Bronchial epithelial cell (primary cell): Measurements from ENCODE around the gene AQR. TPM values are rescaled to one million over a fixed set of nuclear protein-coding genes. Genes with fewer than 3 reads are reported as not detected.
A peak's percentile ranks its signal among the peaks of the same experiment; 100 is the strongest.

Source experiments
- DNase-seq: peaks from one replicate; pipeline ENCODE4 v3.0.0-alpha.2; 2010; ENCODE audit warnings: low read depth
- FAIRE-seq: peaks from 2 replicates; lab custom pipeline; 2011; peaks lifted over from hg19 to GRCh38; lab: Jason Lieb, UNC
- H3K27me3 ChIP-seq: 2 replicates; pipeline ENCODE4 v1.5.1; 2011; ENCODE audit warnings: low read length; ENCODE audit not compliant: control insufficient read depth, insufficient read depth
- H3K36me3 ChIP-seq: 2 replicates; pipeline ENCODE4 v1.5.1; 2011; ENCODE audit warnings: low read length; ENCODE audit not compliant: control insufficient read depth, insufficient read depth
- H3K4me3 ChIP-seq: 2 replicates; pipeline ENCODE4 v1.5.1; 2011; ENCODE audit warnings: mild to moderate bottlenecking, low read depth, low read length, control low read depth
- total RNA-seq: library from RNA; depleted of rRNA; stranded (reverse); fragments of >200 nt; gene quantifications from 2 replicates; pipeline ENCODE4 v1.2.1, GENCODE V29; 2014
- TF ChIP-seq, protein P1 (sequence below): IDR thresholded peaks from 2 replicates; pipeline ENCODE4 v1.5.1; 2011; ENCODE audit warnings: mild to moderate bottlenecking, moderate library complexity, low read length, control low read depth, inconsistent platforms; ENCODE audit not compliant: insufficient read depth, severe bottlenecking

AQR gene
- total RNA-seq, 1 donor from 2014 or later, result 14.7 TPM

DNA sequence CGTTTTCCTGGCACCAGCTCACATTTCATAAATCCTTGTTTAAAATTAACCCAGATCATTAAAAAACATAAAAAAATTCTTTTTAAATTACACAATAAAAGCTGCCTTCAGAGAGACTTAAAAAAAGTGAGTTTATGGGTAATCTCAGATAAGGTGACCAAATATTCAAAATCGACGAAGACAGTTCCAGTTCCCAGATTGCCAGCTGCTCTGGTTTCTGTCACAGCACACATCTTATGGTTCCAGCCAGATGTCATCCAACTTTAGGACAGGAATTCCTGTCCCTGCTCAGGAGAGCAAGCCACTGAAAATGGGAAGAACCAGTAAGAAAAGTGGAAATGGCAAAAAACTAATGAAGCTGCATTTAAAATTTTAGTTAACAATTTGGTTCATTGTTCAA is 34.4 kb upstream of the AQR start:
- FAIRE-seq (no peak), DNase-seq (no peak)
- H3K27me3 ChIP-seq, result no peaks in the 10 kb centered on the region
- no peaks in the 10 kb centered on the region for H3K36me3 ChIP-seq
- TF ChIP-seq, protein P1, sequence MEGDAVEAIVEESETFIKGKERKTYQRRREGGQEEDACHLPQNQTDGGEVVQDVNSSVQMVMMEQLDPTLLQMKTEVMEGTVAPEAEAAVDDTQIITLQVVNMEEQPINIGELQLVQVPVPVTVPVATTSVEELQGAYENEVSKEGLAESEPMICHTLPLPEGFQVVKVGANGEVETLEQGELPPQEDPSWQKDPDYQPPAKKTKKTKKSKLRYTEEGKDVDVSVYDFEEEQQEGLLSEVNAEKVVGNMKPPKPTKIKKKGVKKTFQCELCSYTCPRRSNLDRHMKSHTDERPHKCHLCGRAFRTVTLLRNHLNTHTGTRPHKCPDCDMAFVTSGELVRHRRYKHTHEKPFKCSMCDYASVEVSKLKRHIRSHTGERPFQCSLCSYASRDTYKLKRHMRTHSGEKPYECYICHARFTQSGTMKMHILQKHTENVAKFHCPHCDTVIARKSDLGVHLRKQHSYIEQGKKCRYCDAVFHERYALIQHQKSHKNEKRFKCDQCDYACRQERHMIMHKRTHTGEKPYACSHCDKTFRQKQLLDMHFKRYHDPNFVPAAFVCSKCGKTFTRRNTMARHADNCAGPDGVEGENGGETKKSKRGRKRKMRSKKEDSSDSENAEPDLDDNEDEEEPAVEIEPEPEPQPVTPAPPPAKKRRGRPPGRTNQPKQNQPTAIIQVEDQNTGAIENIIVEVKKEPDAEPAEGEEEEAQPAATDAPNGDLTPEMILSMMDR, result no peak
- H3K4me3 ChIP-seq, result no peak overlapping the region

DNA sequence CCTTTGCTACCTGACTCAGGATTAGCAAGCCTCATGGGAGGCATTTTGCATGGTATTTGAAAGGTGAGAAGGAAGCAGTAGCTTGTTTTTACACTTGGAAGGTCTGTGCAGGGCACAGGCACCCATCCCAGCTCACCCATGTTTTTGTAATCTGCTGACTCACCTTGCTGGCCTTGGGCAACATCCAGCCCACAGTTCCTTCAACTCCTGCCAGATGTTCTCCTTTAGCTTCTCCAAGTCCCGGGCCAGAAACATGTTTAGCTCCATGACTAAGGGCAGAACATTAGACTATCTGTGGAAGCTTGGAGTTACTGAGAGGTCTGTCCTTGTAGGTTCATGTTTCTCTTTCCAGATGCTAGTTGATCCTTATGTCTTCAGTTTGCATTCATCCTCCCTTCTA is 31.0 kb upstream of the AQR start:
- FAIRE-seq (peak; percentile 43), DNase-seq (peak; percentile 98)
- no peaks in the 10 kb centered on the region for H3K36me3 ChIP-seq
- H3K27me3 ChIP-seq, result no peaks in the 10 kb centered on the region
- TF ChIP-seq, protein P1, result no peak
- no peak overlapping the region for H3K4me3 ChIP-seq

DNA sequence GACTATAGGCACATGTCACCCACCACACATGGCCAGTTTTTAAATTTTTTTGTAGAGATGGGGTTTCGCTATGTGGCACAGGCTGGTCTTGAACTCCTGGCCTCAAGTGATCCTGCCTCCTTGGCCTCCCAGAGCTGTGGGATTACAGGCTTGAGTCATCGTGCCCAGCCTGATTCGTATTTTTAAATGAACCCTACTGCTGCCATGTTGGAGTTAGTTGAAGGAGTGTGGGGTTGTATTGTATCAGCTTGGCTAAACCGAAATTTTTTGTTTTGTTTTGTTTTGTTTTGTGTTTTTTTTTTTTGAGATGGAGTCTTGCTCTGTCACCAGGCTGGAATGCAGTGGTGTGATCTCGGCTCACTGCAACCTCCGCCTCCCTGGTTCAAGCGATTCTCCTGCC is 30.4 kb upstream of the AQR start:
- FAIRE-seq (no peak), DNase-seq (peak; percentile 24)
- Histone ChIP-seq H3K4me3 (no peak overlapping the region), H3K36me3 (no peaks in the 10 kb centered on the region), H3K27me3 (no peaks in the 10 kb centered on the region)
- TF ChIP-seq, protein P1, result no peak

DNA sequence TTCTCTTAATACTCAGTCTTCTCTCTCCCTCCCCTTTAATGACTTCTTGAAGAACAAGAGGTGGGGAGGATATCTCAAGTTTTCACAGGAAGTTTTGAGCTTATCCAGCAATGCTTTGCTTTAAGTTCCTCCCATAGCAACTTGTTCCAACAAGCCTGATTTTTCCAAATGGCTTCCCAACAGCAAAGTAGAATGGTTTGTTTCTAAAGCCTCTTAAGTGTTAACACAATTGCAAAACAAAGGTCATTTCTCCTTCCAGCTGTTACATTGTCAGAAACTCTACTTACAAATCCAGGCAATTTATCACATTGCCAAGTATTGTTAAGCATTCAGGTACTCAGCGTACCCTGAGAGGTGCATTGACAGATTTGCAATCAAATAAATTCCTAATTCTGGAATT is 25.4 kb upstream of the AQR start:
- DNase-seq, result peak; percentile 82
- TF ChIP-seq, protein P1, result no peak
- no peaks in the 10 kb centered on the region for H3K36me3 ChIP-seq
- no peak for FAIRE-seq
- no peak overlapping the region for H3K4me3 ChIP-seq
- H3K27me3 ChIP-seq, result no peaks in the 10 kb centered on the region

DNA sequence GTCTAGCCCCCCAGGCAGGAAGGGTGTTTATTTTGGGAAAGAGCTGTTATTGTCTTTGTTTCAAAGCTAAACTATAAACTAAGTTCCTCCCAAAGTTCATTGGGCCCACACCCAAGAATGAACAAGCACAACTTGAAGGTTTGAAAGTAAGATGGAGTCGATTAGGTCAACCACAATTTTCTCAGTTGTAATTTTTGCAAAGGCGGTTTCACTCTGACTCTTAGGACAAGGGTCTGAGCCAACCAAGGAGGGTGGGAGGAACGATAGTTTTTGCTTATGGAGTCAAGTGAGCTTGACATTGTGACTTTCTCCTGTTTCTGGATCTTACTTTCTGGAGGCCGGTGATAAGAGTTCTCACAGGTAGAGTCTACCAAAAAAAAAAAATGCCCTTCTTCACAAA is 24.3 kb upstream of the AQR start:
- DNase-seq (no peak), FAIRE-seq (no peak)
- H3K4me3 ChIP-seq, result no peak overlapping the region
- TF ChIP-seq, protein P1, result no peak
- H3K36me3 ChIP-seq, result no peaks in the 10 kb centered on the region
- H3K27me3 ChIP-seq, result no peaks in the 10 kb centered on the region

DNA sequence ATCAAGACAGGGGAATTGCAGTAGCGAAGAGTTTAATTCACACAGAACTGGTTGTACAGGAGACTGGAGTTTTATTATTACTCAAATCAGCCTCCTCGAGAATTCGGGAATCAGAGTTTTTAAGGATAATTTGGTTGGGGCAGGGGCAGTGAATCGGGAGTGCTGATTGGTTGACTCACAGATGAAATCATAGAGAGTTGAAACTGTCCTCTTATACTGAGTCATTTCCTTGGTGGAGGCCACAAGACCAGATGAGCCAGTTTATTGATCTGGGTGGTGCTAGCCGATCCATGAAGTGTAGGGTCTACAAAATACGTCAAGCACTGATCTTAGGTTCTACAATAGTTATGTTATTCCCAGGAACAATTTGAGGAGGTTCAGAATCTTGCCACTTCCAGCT is 23.9 kb upstream of the AQR start:
- TF ChIP-seq, protein P1, result no peak
- Histone ChIP-seq H3K36me3 (no peaks in the 10 kb centered on the region), H3K27me3 (no peaks in the 10 kb centered on the region), H3K4me3 (no peak overlapping the region)
- FAIRE-seq, result no peak
- peak; percentile 69 for DNase-seq
